ENCODE data around the gene YY1.
"Not testable (repeated sequence)": the region's sequence is repeated elsewhere in the genome, so short reads cannot be mapped to it uniquely, and the experiment has no call there.

Gene YY1

DNA sequence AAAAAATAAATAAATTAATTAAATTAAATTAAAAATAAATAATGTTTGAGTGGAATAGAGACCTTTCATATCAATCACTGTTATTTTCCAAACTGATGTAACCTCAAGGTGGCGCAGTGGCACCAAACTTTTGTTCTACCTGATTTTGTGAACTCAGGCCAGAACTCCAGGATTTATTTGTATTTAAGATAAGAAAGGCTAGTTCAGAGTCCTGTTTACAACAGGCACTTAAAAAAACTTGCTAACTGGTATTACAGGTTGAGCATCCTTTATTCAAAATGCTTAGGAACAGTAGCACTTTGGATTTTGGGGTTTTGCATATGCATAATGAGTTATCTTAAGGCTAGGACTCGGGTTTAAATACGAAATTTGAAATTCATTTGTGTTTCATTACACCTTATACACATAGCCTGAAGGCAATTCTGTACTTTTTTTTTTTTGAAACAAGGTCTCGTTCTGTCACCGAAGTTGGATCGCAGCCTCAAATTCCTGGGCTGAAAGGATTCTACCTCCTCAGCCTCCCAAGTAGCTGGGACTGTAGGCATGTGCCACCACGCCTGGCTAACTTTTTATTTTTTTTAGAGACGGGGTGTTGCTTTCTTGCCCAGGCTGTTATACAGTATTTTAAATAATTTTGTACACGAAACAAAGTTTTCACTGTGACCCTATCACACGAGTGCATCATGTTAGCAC lies 32.4 kb downstream of the YY1 start:
- Histone ChIP-seq H3K4me1 (ENCODE audit: control insufficient read depth in 1 of 2, insufficient read depth in 2 of 2, low read length in 2 of 2) (peaks cover 18 to 22% of the 10 kb centered on the region in 2 donors), H3K27ac (ENCODE audit: low read depth, low read length) (no peak overlapping the region), H3K27me3 (ENCODE audit: control insufficient read depth in 1 of 2, insufficient read depth in 2 of 2, low read length in 2 of 2) (no peaks in the 10 kb centered on the region), H3K9ac (ENCODE audit: low read depth in 1 of 2, low read length in 2 of 2) (no peak overlapping the region), H3K4me3 (ENCODE audit: low read depth in 1 of 2, low read length in 2 of 2) (no peak overlapping the region), H3K36me3 (ENCODE audit: control insufficient read depth in 1 of 2, insufficient read depth in 2 of 2, low read length in 2 of 2) (peaks cover 1 to 12% of the 10 kb centered on the region in 2 donors), H3K9me3 (ENCODE audit: control insufficient read depth in 1 of 2, low read length in 2 of 2) (no peaks in the 10 kb centered on the region)

DNA sequence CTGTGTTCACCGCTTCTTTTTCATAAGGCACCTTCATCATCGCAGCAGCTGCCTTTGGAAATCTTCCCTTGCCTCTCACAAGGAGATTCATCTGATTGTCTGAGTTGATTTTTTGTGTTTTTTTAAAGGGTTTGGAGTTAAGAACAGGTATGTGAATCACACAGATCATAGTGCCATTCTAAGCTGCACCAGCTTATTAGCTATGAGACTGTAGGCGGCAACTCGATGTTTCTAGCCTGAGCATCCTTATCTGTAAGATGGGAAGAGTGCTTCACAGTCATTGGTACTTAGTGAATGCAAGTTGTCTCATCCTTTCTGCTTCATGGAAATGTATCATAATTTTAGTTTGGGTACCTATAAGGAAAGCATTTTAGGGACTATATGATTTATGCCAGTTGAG lies 35.3 kb downstream of the YY1 start:
- Histone ChIP-seq H3K27me3 (ENCODE audit: control insufficient read depth in 1 of 2, insufficient read depth in 2 of 2, low read length in 2 of 2) (no peaks in the 10 kb centered on the region), H3K27ac (ENCODE audit: low read depth, low read length) (no peak overlapping the region), H3K9me3 (ENCODE audit: control insufficient read depth in 1 of 2, low read length in 2 of 2) (no peaks in the 10 kb centered on the region), H3K36me3 (ENCODE audit: control insufficient read depth in 1 of 2, insufficient read depth in 2 of 2, low read length in 2 of 2) (peaks cover 7 to 23% of the 10 kb centered on the region in 2 donors), H3K4me3 (ENCODE audit: low read depth in 1 of 2, low read length in 2 of 2) (no peak overlapping the region), H3K4me1 (ENCODE audit: control insufficient read depth in 1 of 2, insufficient read depth in 2 of 2, low read length in 2 of 2) (peaks cover 6 to 8% of the 10 kb centered on the region in 2 donors), H3K9ac (ENCODE audit: low read depth in 1 of 2, low read length in 2 of 2) (no peak overlapping the region)

DNA sequence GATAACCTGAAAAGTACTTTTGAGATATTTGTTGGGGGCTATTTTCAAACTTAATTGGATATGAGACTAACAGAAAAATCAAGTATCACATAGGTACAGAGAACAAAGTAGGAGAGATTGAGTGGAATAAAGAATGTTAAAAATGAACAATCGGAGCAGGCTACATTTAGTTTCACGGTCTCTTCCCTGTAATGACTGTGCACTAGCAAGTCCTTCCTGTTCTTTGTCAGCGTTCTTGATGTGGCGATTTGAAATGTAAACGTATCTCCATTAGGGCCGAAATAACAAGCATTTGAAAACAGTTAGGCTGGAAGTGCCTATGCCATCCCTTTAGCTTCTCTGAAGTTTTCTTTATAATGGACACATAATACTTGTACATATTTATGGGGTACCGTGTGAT lies 36.3 kb downstream of the YY1 start:
- peaks cover 3 to 6% of the 10 kb centered on the region in 2 donors for H3K4me1 ChIP-seq (ENCODE audit: control insufficient read depth in 1 of 2, insufficient read depth in 2 of 2, low read length in 2 of 2)
- H3K9me3 ChIP-seq (ENCODE audit: control insufficient read depth in 1 of 2, low read length in 2 of 2), result no peaks in the 10 kb centered on the region
- H3K4me3 ChIP-seq (ENCODE audit: low read depth in 1 of 2, low read length in 2 of 2), result no peak overlapping the region
- no peak overlapping the region for H3K9ac ChIP-seq (ENCODE audit: low read depth in 1 of 2, low read length in 2 of 2)
- no peak overlapping the region for H3K27ac ChIP-seq (ENCODE audit: low read depth, low read length)
- H3K36me3 ChIP-seq (ENCODE audit: control insufficient read depth in 1 of 2, insufficient read depth in 2 of 2, low read length in 2 of 2), result peaks cover 7 to 29% of the 10 kb centered on the region in 2 donors
- no peaks in the 10 kb centered on the region for H3K27me3 ChIP-seq (ENCODE audit: control insufficient read depth in 1 of 2, insufficient read depth in 2 of 2, low read length in 2 of 2)

DNA sequence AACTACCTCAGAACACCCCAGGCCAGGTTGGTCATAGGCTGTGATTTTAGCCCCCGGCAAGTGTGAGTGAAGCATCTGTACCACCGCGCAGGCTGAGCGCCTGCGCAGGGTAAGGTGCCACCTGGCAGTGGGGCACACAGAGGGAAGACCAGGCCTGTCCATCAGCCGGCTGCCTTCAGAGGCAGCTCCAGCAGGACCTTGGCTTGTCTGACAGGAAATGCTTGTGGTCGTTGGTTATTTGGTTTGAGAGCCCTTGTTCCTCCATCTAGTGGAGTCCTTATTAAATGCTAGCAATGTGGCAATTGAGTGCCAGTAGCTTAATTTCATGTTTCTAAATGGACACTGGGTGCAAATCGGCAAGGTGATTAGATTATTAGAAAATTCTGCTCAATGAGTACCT lies 39.8 kb downstream of the YY1 start:
- H3K9ac ChIP-seq (ENCODE audit: low read depth in 1 of 2, low read length in 2 of 2), result no peak overlapping the region
- H3K9me3 ChIP-seq (ENCODE audit: control insufficient read depth in 1 of 2, low read length in 2 of 2), result no peaks in the 10 kb centered on the region
- no peaks in the 10 kb centered on the region for H3K4me1 ChIP-seq (ENCODE audit: control insufficient read depth in 1 of 2, insufficient read depth in 2 of 2, low read length in 2 of 2)
- H3K36me3 ChIP-seq (ENCODE audit: control insufficient read depth in 1 of 2, insufficient read depth in 2 of 2, low read length in 2 of 2), result peaks cover 10 to 42% of the 10 kb centered on the region in 2 donors
- H3K27me3 ChIP-seq (ENCODE audit: control insufficient read depth in 1 of 2, insufficient read depth in 2 of 2, low read length in 2 of 2), result no peaks in the 10 kb centered on the region
- H3K27ac ChIP-seq (ENCODE audit: low read depth, low read length), result no peak overlapping the region
- H3K4me3 ChIP-seq (ENCODE audit: low read depth in 1 of 2, low read length in 2 of 2), result no peak overlapping the region

DNA sequence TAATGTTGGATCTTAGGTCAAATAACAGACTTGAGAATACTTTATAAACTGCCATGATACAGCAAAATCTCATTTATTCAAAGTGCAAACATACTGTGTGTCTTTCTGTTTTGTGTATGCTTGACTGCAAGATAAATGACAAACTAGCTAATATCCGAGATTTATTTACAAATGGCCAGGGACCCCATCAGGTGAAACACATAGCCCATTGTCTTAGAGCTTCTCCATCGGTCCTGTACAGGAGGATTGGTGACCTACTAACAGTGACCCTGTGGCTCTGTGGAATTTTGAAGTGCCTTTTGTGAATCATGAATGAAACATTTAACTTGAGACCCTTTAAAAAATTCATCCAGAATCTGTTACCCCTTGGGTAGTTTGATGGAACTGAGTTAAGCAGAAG lies 40.2 kb downstream of the YY1 start:
- Histone ChIP-seq H3K4me1 (ENCODE audit: control insufficient read depth in 1 of 2, insufficient read depth in 2 of 2, low read length in 2 of 2) (no peaks in the 10 kb centered on the region), H3K36me3 (ENCODE audit: control insufficient read depth in 1 of 2, insufficient read depth in 2 of 2, low read length in 2 of 2) (peaks cover 10 to 41% of the 10 kb centered on the region in 2 donors), H3K9me3 (ENCODE audit: control insufficient read depth in 1 of 2, low read length in 2 of 2) (no peaks in the 10 kb centered on the region), H3K27ac (ENCODE audit: low read depth, low read length) (no peak overlapping the region), H3K27me3 (ENCODE audit: control insufficient read depth in 1 of 2, insufficient read depth in 2 of 2, low read length in 2 of 2) (no peaks in the 10 kb centered on the region), H3K9ac (ENCODE audit: low read depth in 1 of 2, low read length in 2 of 2) (no peak overlapping the region), H3K4me3 (ENCODE audit: low read depth in 1 of 2, low read length in 2 of 2) (no peak overlapping the region)

DNA sequence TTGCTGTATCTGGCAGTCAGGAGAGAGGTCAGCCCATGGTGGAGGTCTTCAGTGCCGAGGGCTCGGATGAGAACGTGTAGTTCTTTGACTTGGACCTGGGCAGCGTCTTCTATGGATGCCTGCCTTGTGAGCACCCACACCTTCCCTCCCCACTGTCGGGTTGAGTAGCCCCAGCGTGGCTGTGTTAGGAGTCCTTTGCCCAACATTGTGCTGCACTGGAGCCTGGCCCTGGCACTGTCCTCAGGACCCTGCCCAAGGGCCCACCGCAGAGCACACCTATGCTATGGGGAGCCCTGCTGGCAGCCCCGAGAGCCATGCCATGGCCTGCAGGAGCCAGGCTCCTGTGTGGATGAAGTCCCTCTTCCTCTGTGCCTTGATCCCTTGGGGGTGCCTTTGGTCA lies 40.6 kb downstream of the YY1 start:
- no peaks in the 10 kb centered on the region for H3K27me3 ChIP-seq (ENCODE audit: control insufficient read depth in 1 of 2, insufficient read depth in 2 of 2, low read length in 2 of 2)
- H3K4me3 ChIP-seq (ENCODE audit: low read depth in 1 of 2, low read length in 2 of 2), result no peak overlapping the region
- H3K9ac ChIP-seq (ENCODE audit: low read depth in 1 of 2, low read length in 2 of 2), result no peak overlapping the region
- H3K4me1 ChIP-seq (ENCODE audit: control insufficient read depth in 1 of 2, insufficient read depth in 2 of 2, low read length in 2 of 2), result peaks cover 0 to 2% of the 10 kb centered on the region in 2 donors
- H3K36me3 ChIP-seq (ENCODE audit: control insufficient read depth in 1 of 2, insufficient read depth in 2 of 2, low read length in 2 of 2), result peaks cover 10 to 38% of the 10 kb centered on the region in 2 donors
- no peak overlapping the region for H3K27ac ChIP-seq (ENCODE audit: low read depth, low read length)
- no peaks in the 10 kb centered on the region for H3K9me3 ChIP-seq (ENCODE audit: control insufficient read depth in 1 of 2, low read length in 2 of 2)

DNA sequence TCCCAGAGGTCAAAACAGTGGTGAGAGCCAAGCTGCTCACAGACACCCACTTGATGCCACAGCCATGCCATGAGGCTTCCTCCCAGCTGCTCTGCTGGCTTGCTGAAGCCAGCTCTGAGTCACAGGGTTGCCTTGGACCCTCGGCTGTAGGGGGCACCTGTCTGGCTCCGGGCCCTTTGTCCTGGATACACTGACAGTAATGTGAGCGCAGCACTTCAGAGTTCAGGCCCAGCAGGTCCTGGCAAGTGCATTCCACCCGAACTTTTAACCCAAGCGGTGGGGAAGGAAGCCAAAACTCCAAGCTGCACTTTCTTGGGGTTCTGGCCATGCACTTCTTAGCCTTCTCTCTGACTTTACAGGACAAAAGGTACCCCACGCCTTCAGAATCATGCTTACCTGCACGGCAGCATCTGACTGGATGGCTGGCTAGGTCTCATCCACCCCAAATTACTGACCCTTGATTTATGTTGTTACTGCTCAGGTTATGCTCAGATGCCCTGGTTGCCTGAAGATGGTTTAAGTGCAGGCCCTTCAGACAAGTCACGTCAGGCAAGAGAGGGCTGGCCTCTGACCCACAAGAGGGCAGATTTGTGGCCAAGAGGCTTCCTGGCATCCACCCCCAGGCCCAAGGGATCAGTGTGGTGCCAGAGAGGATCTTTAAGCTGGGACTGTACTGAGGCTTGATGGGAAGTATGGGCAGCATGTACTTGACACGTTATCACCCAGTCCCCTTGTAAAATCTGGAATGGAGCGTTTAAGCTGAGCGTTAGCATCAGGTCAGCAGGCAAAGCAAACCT lies 42.5 kb downstream of the YY1 start:
- no peaks in the 10 kb centered on the region for H3K9me3 ChIP-seq (ENCODE audit: control insufficient read depth in 1 of 2, low read length in 2 of 2)
- no peak overlapping the region for H3K4me3 ChIP-seq (ENCODE audit: low read depth in 1 of 2, low read length in 2 of 2)
- H3K4me1 ChIP-seq (ENCODE audit: control insufficient read depth in 1 of 2, insufficient read depth in 2 of 2, low read length in 2 of 2), result peaks cover 6 to 12% of the 10 kb centered on the region in 2 donors
- peaks cover 7 to 29% of the 10 kb centered on the region in 2 donors for H3K36me3 ChIP-seq (ENCODE audit: control insufficient read depth in 1 of 2, insufficient read depth in 2 of 2, low read length in 2 of 2)
- no peaks in the 10 kb centered on the region for H3K27me3 ChIP-seq (ENCODE audit: control insufficient read depth in 1 of 2, insufficient read depth in 2 of 2, low read length in 2 of 2)
- no peak overlapping the region for H3K27ac ChIP-seq (ENCODE audit: low read depth, low read length)
- no peak overlapping the region for H3K9ac ChIP-seq (ENCODE audit: low read depth in 1 of 2, low read length in 2 of 2)

DNA sequence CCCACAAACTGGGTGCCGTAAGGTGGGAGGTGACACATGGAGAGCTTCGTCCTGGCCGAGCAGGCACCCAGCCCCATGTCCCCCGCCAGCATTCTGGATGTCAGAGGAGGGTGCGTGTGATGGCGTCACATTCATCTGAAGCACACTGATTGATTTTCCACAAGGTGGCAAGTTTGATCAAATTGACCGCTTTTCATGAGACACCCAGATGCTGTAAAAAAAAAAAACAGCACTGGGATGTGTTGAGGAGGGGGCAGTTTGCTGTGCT lies 43.1 kb downstream of the YY1 start:
- Histone ChIP-seq H3K4me3 (ENCODE audit: low read depth in 1 of 2, low read length in 2 of 2) (no peak overlapping the region), H3K4me1 (ENCODE audit: control insufficient read depth in 1 of 2, insufficient read depth in 2 of 2, low read length in 2 of 2) (peaks cover 6 to 12% of the 10 kb centered on the region in 2 donors), H3K9ac (ENCODE audit: low read depth in 1 of 2, low read length in 2 of 2) (no peak overlapping the region), H3K9me3 (ENCODE audit: control insufficient read depth in 1 of 2, low read length in 2 of 2) (no peaks in the 10 kb centered on the region), H3K27me3 (ENCODE audit: control insufficient read depth in 1 of 2, insufficient read depth in 2 of 2, low read length in 2 of 2) (no peaks in the 10 kb centered on the region), H3K27ac (ENCODE audit: low read depth, low read length) (no peak overlapping the region), H3K36me3 (ENCODE audit: control insufficient read depth in 1 of 2, insufficient read depth in 2 of 2, low read length in 2 of 2) (peaks cover 6 to 24% of the 10 kb centered on the region in 2 donors)

DNA sequence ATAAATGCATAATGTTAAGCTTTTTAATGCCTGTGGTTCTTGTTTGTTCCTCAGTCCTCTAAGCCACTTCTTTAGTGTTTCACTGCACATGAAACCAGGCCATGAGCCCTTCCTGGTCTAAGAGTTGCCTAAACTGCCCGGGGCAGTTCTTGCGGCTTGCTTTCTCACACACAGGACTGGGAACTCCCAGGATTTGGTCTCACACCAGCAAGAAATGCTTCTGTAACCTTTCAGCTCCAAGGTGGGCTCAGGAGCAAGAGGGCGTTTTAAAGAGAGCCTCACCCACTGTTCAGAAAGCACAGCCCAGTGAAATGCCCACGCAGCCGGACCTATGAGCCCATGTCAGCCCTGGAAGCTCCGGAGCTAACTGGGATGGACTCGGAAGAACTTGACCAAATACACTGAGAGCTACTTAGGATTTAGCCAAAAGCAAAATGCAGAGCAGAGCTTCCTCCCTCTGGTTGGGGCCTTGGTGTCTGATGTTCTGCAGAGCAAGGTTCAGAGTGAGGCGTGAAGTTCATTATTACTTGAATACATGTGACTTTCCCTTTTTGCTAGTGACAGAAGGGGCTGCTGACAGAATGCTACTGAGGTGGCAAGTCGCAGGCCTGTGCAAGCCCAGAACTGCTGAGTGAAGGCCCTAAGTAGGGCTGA lies 43.9 kb downstream of the YY1 start:
- H3K9ac ChIP-seq (ENCODE audit: low read depth in 1 of 2, low read length in 2 of 2), result no peak overlapping the region
- H3K27me3 ChIP-seq (ENCODE audit: control insufficient read depth in 1 of 2, insufficient read depth in 2 of 2, low read length in 2 of 2), result no peaks in the 10 kb centered on the region
- H3K9me3 ChIP-seq (ENCODE audit: control insufficient read depth in 1 of 2, low read length in 2 of 2), result no peaks in the 10 kb centered on the region
- H3K4me1 ChIP-seq (ENCODE audit: control insufficient read depth in 1 of 2, insufficient read depth in 2 of 2, low read length in 2 of 2), result peaks cover 6 to 12% of the 10 kb centered on the region in 2 donors
- no peak overlapping the region for H3K27ac ChIP-seq (ENCODE audit: low read depth, low read length)
- peaks cover 2 to 19% of the 10 kb centered on the region in 2 donors for H3K36me3 ChIP-seq (ENCODE audit: control insufficient read depth in 1 of 2, insufficient read depth in 2 of 2, low read length in 2 of 2)
- no peak overlapping the region for H3K4me3 ChIP-seq (ENCODE audit: low read depth in 1 of 2, low read length in 2 of 2)

DNA sequence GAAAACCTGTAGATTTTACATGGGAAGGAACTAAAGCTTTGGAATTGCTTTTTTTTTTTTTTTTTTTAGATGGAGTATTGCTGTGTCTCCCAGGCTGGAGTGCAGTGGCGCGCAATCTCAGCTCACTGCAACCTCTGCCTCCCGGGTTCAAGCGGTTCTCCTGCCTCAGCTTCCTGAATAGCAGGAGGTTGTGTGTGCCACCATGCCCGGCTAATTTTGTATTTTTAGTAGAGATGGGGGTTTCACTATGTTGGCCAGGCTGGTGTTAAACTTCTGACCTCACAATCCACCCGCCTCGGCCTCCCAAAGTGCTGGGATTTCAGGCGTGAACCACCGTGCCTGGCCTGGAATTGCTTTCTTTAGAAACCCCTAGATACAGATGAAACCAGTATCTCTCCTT lies 44.5 kb downstream of the YY1 start:
- H3K27ac ChIP-seq (ENCODE audit: low read depth, low read length); H3K4me3 ChIP-seq (ENCODE audit: low read depth in 1 of 2, low read length in 2 of 2); H3K9ac ChIP-seq (ENCODE audit: low read depth in 1 of 2, low read length in 2 of 2); H3K27me3 ChIP-seq (ENCODE audit: control insufficient read depth in 1 of 2, insufficient read depth in 2 of 2, low read length in 2 of 2); H3K9me3 ChIP-seq (ENCODE audit: control insufficient read depth in 1 of 2, low read length in 2 of 2): not testable (repeated sequence)
- Histone ChIP-seq H3K36me3 (ENCODE audit: control insufficient read depth in 1 of 2, insufficient read depth in 2 of 2, low read length in 2 of 2) (peaks cover 2 to 19% of the 10 kb centered on the region in 2 donors), H3K4me1 (ENCODE audit: control insufficient read depth in 1 of 2, insufficient read depth in 2 of 2, low read length in 2 of 2) (peaks cover 6 to 12% of the 10 kb centered on the region in 2 donors)
